Stimulated activated CD4-positive, alpha-beta T cell treated with anti-CD3 and anti-CD28 coated beads, Interleukin-15, amount 100 ng/mL, for 48 hours (primary cell): Measurements from ENCODE around the gene PGLYRP2.

Experiments used
- DNase-seq, 2 donors: peaks; one replicate each; pipeline ENCODE4 v3.0.0-alpha.2; 2020; ENCODE audit warnings: low read depth in 2 of 2

The PGLYRP2 gene

GRCh38 chr19:15424692-15425272, 54.5 kb downstream of the PGLYRP2 start:
- no peak for DNase-seq

- DNase-seq, result no peak
Measured at GRCh38 chr19:15424121-15424520, 55.2 kb downstream of the PGLYRP2 start.

- DNase-seq, result no peak
Measured at GRCh38 chr19:15423130-15423529, 56.2 kb downstream of the PGLYRP2 start.

GRCh38 chr19:15422296-15423075, 56.8 kb downstream of the PGLYRP2 start:
- DNase-seq, result no peak

GRCh38 chr19:15421721-15422260, 57.5 kb downstream of the PGLYRP2 start:
- DNase-seq, result no peak

- no peak for DNase-seq
Measured at GRCh38 chr19:15421136-15421695, 58.1 kb downstream of the PGLYRP2 start.

DNA sequence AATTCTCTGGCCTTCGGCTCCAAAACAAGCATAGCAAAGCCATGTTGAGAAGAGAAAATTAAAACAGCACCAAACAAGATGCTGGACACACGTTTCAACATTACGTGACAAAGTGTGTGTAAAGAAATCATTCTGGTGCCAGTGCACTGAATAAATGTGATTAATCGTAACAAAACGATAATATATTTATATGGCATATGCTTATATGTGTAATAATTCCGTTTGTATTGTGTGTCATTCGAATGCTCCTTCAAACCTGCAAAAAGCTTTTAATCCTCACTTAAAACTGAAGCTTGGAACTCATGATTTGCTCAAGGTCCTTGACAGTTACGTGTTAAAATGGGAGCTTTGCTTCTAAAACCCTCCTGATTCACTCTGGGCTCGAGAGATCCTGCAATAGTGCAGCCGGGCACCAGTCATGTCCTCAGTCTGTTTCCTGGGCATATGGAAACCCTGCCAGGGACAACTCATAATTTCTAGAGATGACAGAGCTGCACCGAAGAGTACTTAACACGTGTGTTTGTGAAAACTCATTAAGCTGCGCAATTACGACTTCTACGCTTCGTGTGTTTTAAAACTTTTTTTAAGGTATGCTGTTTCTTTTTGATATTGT, 59.8 kb downstream of the PGLYRP2 start:
- no peak for DNase-seq
